GM18909 (cell line): ENCODE results near the gene LY86.
A peak's percentile ranks its signal among the peaks of the same experiment; 100 is the strongest.
"Not testable (repeated sequence)": the region's sequence is repeated elsewhere in the genome, so short reads cannot be mapped to it uniquely, and the experiment has no call there.

Experiments
- ATAC-seq: cut with Tn5 transposase; IDR thresholded peaks from one replicate; pipeline ENCODE4 v1.9.1; 2021; ENCODE audit warnings: mild to moderate bottlenecking; ENCODE audit not compliant: unreplicated experiment, poor library complexity

LY86 gene

DNA sequence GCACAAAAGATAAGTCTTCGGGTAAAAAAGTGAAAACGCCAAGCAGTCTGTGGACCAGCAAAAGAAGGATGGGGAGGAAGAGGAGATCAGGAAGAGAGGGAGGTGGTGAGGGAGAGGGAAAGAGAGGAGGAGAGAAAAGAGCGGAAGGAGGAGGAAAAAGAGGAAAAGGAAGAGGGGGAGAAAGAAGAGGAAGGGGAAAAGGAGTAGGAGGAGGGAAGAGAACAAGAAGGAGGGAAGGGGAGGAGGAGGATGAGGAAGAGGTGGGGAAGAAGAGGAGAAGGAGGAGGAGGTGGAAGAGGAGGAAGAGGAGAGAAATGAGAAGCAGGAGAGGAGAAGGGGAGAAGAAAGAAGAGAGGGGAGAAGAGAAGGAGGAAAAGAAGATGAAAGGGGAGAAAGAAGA is 6.5 kb downstream of the LY86 start:
- ATAC-seq = no peak

DNA sequence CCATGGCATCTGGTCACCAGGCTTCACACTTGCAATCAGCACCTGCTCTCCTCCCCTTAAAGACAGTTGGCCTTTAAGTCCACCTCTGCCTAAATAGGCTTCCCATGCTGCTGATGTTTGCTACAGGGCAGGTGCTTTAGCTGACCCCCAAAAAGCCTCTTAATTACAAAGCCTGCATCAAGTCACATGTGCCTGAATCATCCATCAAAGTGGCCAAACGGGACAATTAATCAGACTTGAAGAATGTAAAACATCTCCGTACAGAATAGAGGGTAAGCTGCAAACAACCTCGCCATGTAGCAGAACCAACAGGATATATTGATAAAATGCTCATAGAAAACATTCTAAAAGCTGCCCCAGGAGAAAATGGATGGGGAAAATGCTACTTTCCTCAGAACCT is 7.4 kb downstream of the LY86 start:
- no peak for ATAC-seq

DNA sequence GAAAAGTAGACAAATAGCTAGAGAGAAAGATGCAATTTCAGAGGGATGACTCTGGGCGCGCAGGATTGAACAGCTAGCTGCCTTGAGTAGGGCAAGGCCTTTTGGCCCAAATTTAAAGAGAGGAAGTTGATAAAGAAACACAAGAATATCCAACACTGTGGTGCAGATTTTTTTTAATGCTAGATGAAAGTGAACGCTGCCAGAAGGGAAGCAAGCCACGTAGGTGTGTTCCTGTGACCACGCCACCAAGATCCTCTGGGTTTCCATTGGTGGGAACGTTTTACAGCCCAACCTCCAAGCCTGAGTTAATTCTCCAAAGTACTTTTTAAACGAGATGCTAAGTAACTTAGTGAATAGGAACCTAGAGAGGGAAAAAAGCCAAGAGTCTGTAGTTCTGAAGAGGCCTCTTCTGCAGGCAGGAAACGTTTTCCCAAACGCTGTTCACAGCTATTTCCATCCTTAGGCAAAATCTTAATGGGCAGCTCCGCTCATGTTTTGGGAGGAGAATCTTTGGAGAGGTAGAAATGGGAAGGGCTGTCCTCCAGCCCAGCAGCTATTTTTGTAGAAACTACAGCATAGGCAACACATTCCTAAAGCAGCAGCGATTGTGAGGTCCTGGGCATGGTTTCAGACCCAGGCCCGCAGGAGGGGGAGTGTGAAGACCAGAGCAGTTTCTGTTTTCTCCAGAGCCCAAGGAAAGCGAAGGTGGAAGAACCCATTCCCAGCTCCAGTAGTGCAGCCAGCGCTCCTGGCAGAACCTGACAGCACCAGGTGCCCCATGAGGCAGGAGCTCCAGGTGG is 8.2 kb downstream of the LY86 start:
- no peak for ATAC-seq

DNA sequence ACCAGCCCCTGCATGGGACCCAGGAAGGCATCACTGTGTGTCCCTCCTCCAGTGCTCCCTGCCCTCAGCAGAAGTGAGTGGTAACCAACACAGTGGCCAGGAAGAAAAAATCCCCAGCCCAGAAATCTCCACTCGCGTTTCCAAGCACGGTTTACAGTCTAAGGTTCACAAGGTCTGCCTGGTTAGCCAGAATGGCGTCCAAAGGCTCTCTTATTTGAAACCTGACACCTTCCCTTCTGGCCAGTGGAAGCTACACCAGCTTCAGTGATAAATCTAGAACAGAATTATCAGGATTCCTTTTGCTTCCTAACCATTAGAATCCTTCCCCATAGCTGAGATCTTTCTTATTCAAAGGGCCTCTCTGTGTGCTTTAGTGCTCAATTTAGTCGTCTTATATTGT is 9.2 kb downstream of the LY86 start:
- no peak for ATAC-seq

DNA sequence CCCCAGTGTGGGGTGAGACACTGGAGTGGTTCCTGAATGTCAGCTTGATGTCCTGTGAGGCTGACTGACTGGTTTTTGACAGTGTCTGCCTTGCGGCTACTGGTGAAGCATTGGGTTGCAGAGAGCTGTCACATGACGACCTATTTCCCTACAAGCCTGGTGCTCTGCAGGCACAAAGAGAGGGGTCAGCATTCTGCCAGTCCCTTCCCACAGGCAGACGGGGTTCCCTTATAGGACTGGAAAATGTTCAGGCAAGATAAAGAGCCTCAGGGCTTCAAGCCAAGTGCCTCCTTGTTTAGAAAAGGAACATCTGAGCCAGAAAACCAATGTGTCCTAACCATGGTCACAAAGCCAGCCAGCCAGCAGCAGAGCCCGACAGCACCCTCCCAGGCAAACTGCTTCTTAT is 11.0 kb downstream of the LY86 start:
- ATAC-seq = no peak

DNA sequence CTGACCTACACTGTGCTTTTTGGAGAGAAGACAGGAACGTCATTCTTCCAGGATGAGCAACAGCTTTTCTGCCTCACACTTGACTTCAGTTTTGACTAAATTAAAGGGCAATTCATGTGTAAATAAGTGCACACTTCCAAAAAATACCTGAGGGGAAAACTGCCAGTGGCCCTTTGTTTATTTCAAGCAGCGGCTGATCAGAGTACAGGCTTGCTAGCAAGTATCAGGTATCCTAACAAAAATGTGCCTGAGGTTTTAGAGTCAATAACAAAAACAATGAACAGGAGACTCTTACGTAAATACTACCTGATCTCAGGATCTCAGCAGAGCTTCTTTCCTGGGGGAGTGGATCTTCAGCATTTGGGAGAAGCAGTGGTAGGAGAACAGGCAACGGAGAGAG is 12.4 kb downstream of the LY86 start:
- ATAC-seq = no peak

DNA sequence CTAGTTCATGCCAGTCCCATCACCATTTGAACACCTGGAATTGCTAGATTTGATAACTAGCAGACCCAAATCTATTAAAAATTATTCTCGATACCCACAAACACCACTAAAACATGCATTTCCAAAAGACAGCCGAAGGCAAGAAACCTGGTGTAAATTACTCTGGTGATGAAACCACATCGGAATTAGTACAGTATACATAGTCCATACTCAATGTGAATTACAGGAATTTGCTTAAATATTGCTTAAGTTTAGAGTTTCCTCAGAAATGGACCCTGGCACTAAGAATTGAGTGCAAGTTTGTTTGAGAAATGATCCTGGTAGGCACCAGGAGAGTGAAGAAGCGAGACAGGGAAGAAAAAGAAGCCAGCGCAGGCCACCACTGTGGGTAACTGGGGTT is 13.7 kb downstream of the LY86 start:
- ATAC-seq = no peak

DNA sequence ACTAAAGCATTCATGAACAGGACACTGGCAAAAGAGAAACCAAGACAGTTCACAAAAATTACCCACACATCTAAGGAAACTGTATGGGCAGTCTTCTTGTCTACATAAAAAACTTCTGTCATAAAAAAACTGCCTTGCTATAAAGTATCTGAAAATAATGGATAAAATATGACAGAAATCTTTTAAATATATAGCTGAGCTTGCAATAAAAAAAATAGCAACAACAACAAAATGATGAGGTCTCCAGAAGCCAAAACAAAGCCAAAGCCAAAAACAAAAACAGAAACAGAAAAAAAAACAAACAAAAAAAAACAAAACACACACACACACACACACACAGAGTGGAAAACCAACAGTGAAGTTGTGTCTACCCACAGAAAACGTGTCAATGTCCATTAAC is 14.8 kb downstream of the LY86 start:
- no peak for ATAC-seq

DNA sequence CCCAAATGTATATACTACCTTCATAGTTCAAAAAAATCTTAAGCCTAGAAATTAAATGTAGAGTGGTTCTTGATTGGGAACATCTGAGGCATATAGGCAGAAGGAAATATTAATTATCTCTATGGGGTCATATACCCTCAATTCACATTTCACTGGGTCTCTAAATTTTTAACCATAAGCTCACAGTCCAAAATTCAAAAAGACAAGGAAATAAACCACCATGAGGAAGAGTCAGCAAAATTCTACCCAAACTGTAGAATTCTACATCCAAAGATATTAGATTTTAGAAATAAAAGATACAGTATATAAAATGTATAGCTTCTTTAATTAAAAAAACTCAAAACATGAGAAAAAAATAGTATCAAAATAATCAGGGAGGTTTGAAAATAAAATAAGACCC is 15.5 kb downstream of the LY86 start:
- ATAC-seq = no peak

DNA sequence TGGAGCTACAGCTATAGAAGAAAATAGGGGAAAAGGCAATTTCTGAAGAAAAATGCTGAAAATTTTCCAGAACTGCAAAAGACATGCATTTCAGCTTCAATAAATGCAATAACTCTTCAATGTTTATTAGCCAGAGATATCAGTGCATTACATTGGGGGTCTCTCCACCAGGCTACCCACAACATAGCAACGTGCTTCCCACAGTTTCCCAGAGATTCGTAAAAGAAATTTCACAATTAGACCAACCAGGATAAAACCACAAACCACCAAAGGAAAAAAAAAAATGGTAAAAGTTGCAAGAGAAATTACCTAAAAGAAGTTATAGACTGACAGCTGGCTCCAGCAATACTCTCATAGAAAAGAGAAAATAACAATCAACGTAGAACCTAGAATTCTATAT is 16.0 kb downstream of the LY86 start:
- ATAC-seq = no peak

DNA sequence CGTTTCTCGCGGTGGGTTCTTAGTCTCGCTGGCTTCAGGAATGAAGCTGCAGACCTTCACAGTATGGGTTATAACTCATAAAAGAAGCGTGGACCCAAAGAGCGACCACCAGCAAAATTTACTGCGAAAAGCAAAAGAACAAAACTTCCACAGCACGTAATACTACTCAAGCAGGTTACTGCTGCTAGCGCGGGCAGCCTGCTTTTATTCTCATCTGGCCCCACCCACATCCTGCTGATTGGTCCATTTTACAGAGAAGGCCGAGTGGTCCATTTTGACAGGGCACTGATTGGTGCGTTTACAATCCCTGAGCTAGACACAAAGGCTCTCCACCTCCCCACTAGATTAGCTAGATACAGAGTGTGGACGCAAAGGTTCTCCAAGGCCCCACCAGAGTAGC is 17.4 kb downstream of the LY86 start:
- ATAC-seq = no peak

DNA sequence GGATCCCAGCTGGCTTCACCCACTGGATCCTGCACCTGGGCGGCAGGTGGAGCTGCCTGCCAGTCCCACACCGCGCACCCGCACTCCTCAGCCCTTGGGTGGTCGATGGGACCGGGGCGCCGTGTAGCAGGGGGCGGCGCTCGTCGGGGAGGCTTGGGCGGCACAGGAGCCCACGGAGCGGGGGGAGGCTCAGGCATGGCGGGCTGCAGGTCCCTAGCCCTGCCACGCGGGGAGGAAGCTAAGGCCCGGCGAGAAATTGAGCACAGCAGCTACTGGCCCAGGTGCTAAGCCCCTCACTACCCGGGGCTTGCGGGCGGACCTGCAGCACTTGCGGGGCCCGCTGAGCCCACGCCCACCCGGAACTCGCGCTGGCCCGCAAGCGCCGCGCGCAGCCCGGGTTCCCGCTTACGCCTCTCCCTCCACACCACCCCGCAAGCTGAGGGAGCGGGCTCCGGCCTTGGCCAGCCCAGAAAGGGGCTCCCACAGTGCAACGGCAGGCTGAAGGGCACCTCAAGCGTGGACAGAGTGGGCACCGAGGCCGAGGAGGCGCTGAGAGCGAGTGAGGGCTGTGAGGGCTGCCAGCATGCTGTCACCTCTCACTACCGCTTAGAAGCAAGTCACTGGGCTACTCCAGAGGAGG is 18.0 kb downstream of the LY86 start:
- not testable (repeated sequence) for ATAC-seq

DNA sequence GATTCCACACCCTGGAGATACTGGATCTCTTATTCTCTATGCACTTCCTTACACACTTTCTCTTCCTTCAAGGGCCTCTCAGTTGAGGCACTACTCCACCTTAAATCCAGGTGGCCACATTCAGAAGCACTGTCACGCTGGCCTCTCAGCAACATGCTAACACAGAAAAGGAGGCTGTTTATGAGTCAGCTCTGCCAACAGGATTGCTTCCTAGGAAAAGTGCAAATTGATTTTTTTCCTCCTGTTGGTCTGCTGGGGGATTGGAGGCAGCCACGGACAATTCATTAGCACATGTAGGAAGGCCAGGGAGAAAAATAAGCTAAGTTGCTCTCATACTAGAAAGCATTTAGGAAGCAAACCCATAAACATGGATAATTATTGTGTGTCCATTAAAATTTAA is 20.9 kb downstream of the LY86 start:
- no peak for ATAC-seq

DNA sequence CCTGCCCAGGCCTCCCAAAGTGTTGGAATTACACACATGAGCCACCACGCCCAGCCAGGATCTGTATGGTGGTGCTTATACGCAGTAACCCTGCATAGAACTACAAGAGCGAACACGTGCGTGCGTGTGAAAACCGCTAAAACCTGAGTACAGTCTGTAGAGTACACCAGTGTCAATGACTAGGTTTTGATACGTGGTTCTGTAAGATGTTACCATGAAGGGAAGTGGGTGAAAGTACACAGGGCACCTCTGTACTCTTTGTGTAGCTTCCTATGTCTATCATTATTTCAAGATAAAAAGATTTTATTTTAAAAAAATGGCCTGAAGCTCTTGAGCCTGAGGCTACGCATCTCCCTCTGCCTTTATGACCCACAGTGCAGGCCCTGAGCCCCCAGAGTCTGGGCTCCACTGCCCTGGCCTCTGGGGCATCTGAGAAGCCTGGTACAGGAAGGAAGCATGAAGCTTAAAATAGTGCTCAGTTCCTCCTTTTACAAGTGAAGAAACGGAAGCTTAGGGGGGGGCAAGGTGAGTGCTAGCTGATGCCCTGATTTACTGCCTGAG is 21.6 kb downstream of the LY86 start:
- ATAC-seq = peak; percentile 93

DNA sequence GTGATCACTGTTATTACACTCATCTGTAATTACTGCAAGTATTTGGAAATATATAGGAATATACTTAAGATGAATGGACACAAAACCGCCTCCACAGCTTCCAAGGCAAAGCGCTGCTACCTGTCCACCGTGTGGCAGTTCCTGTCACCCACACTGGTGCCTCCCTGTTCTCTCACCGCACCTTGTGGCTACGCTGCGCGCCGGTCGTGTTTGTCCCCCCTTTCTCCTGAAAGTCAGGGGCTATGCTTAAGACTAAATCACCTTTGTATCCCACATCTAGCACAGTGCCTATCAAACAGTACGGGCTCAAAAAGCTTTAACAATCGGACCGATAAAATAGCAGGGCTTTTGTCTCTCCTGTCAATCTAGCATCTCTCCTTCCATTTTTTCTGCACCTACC is 23.0 kb downstream of the LY86 start:
- no peak for ATAC-seq

DNA sequence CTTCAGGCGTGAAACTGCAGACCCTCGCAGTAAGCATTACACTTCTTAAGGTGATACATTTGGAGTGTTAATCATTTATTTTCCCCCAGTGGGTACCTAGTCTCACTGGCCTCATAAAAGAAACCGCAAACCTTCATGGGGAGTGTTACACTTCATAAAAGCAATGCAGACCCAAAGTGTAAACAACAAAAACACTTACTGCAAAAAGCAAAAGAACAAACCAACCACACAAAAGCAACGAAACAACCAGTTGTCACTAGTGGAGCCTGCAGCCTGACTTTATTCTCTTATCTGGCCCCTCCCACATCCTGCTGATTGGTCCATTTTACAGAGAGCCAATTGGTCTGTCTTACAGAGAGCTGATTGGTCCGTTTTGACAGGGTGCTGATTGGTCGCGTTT is 23.8 kb downstream of the LY86 start:
- no peak for ATAC-seq

DNA sequence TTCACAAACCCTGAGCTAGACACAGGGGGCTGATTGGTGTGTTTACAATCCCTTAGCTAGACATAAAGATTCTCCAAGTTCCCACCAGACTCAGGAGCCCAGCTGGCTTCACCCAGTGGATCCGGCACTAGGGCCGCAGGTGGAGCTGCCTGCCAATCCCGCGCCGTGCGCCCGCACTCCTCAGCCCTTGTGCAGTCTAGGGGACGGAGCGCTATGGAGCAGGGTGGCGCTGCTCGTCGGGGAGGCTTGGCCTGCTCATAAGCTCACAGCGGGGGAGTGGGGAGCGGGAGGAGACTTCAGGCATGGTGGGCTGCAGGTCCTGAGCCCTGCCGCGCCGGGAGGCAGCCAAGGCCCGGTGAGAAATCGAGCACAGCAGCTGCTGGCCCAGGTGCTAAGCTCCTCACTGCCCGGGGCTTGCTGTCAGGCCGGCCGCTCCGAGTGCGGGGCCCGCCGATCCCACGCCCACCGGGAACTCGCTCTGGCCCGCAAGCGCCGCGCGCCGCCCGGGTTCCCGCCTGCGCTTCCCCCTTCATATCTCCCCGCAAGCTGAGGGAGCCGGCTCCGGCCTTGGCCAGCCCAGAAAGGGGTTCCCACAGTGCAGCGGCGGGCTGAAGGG is 24.7 kb downstream of the LY86 start:
- not testable (repeated sequence) for ATAC-seq

DNA sequence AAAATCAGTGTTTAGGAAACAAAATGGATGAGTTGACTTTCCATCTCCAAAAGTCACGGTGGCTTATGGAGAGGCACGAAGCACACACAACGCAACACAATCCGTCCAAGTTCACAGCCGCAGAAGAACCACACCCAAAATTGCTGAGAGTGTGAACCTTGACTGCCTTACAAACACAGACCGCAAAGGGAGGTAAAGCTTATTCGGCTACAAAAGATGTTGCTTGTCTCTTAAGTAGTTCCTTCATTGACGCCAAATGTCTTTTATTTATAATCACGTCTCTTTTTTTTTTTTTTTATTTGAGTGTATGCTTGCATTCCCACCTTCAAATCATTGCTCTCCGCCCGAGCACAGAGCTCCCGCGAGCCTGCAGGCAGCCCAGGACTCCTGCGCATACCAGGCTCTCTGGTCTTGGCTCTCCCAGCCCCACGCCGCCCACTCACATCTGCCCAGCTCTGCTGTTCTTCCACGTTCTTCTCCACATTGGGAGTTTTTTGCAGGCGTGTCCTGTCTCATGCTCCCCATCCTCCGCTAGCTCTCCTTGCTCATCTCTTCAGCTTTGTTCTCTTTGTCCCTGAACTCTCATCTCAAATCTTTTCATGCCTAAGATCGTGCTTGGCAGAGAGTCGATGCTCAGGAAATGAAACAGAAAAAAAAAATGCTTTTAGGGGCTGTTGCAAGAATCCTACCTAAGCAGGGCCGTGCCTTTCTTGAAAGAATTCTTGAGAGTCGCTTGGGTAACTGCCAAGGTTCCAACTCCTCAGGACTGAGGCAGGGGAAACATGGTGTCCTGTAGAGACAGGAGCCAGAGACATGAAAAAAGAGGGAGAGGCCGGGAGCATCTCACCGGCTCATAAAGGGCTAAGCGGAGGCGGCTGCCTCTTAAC is 25.8 kb downstream of the LY86 start:
- no peak for ATAC-seq

DNA sequence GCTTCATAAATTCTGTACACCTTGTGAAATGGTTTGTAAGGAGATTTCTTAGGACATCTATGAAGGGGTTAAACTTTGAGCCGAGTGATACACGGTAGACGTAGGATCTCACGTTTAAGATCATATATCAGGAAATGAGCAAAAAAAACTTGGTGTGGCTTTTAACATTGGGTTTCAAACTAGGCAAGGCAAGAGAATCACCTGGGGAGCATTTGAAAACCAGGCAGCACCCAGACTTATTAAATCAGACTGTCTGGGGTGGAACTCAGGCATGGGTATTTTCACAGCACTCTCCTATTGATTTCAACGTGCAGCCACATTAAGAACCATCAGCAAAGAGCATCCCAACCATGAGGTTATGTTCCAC is 26.4 kb downstream of the LY86 start:
- no peak for ATAC-seq

DNA sequence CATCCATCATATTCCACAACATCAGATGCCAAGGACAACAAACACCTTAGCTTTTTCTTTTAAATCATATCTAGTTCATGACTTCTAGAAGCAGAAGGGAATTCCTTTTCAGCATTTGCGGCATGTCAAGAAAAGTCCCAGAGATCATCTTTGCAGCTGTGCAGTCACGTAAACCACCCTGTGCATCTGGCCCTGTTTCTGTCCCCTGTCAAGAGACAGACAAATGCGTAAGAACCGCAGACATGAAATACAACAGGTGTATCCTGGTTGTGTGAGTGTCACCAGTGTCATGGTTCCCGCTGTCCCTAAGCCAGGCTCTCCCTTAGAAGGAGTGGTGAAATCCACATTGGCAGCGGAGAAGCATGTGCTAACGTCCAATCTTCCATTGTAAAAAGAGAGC is 28.1 kb downstream of the LY86 start:
- ATAC-seq = no peak
